Transverse colon (tissue), 3 donors: Measurements from ENCODE around the gene NPAS3.

ENCODE experiments used
- POLR2A ChIP-seq: fragments of 450-650 bp; IDR thresholded peaks from one replicate; pipeline ENCODE4 v1.6.1; 2016; ENCODE audit warnings: antibody characterized with exemption, mild to moderate bottlenecking, moderate library complexity
- TF ChIP-seq, protein P1 (sequence below), 5 experiments: fragments of 200-600 bp in 3 of 5; fragments of 450-650 bp in 2 of 5; sonication (generic) in 3 of 5; IDR thresholded peaks; 1 replicate in 2 of 5; 2 replicates in 3 of 5; pipeline ENCODE4 v1.5.1; 2016 to 2017; ENCODE audit warnings: antibody characterized with exemption in 5 of 5, inconsistent platforms in 3 of 5, mild to moderate bottlenecking in 2 of 5, moderate library complexity in 1 of 5

DNA sequence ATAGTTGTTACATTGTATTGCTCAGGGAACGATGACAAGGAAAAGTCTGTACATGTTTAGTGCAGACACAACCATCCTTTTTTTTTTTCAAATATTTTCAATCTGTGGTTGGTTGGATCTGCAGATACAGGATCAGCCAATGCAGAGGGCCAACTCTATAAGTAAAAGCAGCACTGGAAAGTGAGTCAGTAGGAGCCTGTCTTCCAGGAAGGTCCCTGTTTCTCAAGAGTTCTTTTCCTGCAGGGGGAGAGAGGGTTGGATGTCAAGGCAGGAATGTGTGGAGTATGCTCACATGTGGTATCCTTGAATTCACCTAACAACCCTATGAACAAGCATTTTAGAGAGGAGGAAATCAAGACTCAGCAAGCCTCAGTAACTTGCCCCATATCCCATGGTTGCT, 409.1 kb downstream of the NPAS3 start:
- TF ChIP-seq, protein P1, sequence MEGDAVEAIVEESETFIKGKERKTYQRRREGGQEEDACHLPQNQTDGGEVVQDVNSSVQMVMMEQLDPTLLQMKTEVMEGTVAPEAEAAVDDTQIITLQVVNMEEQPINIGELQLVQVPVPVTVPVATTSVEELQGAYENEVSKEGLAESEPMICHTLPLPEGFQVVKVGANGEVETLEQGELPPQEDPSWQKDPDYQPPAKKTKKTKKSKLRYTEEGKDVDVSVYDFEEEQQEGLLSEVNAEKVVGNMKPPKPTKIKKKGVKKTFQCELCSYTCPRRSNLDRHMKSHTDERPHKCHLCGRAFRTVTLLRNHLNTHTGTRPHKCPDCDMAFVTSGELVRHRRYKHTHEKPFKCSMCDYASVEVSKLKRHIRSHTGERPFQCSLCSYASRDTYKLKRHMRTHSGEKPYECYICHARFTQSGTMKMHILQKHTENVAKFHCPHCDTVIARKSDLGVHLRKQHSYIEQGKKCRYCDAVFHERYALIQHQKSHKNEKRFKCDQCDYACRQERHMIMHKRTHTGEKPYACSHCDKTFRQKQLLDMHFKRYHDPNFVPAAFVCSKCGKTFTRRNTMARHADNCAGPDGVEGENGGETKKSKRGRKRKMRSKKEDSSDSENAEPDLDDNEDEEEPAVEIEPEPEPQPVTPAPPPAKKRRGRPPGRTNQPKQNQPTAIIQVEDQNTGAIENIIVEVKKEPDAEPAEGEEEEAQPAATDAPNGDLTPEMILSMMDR (IDR thresholded peaks at IDR 0.05), result no peak
- TF ChIP-seq POLR2A, result no peak
